HCT116 (cell line): Measurements from ENCODE around the gene ASB3.

Experiments used
- EGR1 ChIP-seq: IDR thresholded peaks from 2 replicates; pipeline ENCODE4 v1.6.1; 2012; ENCODE audit warnings: low read depth
- EZH2 ChIP-seq: fragments of 200-600 bp; sonication (generic); IDR thresholded peaks from 2 replicates; pipeline ENCODE4 v1.6.1; 2017; ENCODE audit warnings: antibody characterized with exemption, mixed run types
- EZH2phosphoT487 ChIP-seq: fragments of 200-600 bp; IDR thresholded peaks from 2 replicates; pipeline ENCODE4 v1.6.1; 2018; ENCODE audit warnings: antibody characterized with exemption, borderline replicate concordance
- POLR2A ChIP-seq: IDR thresholded peaks from 2 replicates; pipeline ENCODE4 v1.7.0; 2011; ENCODE audit warnings: borderline replicate concordance; ENCODE audit not compliant: insufficient read depth, insufficient read length; ENCODE audit errors: extremely low read depth
- POLR2AphosphoS5 ChIP-seq: IDR thresholded peaks from 2 replicates; pipeline ENCODE4 v1.6.1; 2011; ENCODE audit warnings: mild to moderate bottlenecking, low read depth, low read length, moderate library complexity
- RAD21 ChIP-seq: IDR thresholded peaks from 2 replicates; pipeline ENCODE4 v1.6.1; 2012; ENCODE audit warnings: low read depth, mild to moderate bottlenecking
- SP1 ChIP-seq: IDR thresholded peaks from 2 replicates; pipeline ENCODE4 v1.6.1; 2012; ENCODE audit warnings: low read depth
- SRF ChIP-seq: IDR thresholded peaks from 2 replicates; pipeline ENCODE4 v1.6.1; 2012; ENCODE audit warnings: low read depth
- YY1 ChIP-seq: IDR thresholded peaks from 2 replicates; pipeline ENCODE4 v1.6.1; 2011; ENCODE audit warnings: low read length, low read depth, moderate library complexity, mild to moderate bottlenecking; ENCODE audit not compliant: insufficient replicate concordance; ENCODE audit errors: extremely low read depth
- ZNF274 ChIP-seq: fragments of 200-500 bp; sonication (Bioruptor generic); IDR thresholded peaks from 2 replicates; pipeline ENCODE4 v1.6.1; 2014; ENCODE audit warnings: mild to moderate bottlenecking, low read depth, low read length, inconsistent platforms
- TF ChIP-seq, protein P1 (sequence below), 3 experiments: fragments of 200-600 bp in 1 of 3; sonication (generic) in 1 of 3; IDR thresholded peaks in 2 of 3; conservative IDR thresholded peaks in 1 of 3; 2 replicates each; pipeline ENCODE4 v1.5.1; 2012 to 2017; ENCODE audit warnings: low read depth in 2 of 3, low read length in 2 of 3, antibody characterized with exemption in 1 of 3, borderline replicate concordance in 1 of 3, control low read depth in 1 of 3, mild to moderate bottlenecking in 1 of 3, mixed read lengths in 1 of 3, mixed run types in 1 of 3, moderate library complexity in 1 of 3; ENCODE audit not compliant: insufficient read depth in 1 of 3
- TF ChIP-seq, protein P2 (sequence below): IDR thresholded peaks from 2 replicates; pipeline ENCODE4 v1.6.1; 2012
- TF ChIP-seq, protein P3 (sequence below): IDR thresholded peaks from 2 replicates; pipeline ENCODE4 v1.6.1; 2012
- TF ChIP-seq, protein P4 (sequence below): IDR thresholded peaks from 2 replicates; pipeline ENCODE4 v1.6.1; 2012; ENCODE audit warnings: low read depth

DNA sequence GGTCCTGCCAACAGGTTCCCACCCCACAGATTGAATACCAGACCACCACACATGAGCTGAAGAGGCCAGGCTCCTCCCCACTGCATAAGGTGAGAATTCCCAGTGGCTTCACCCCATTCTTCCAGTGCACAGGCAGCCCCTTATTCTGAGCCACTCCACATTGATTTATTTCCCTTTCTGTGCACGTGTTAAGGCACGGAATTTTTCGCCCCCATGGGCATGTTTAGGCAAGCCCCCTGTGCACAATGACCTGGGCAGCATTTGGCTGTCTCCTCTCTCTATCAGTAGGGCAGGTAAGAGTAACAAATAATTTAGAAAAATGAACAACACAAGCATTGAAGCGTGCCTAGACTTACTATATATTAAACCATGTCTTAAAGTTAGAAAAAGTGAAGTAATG is 34.4 kb downstream of the ASB3 start:
- TF ChIP-seq EZH2 (no peak), POLR2AphosphoS5 (no peak), POLR2A (no peak), YY1 (no peak), EGR1 (no peak), ZNF274 (no peak), RAD21 (no peak), SRF (no peak), EZH2phosphoT487 (no peak), SP1 (no peak)
- TF ChIP-seq, protein P1, sequence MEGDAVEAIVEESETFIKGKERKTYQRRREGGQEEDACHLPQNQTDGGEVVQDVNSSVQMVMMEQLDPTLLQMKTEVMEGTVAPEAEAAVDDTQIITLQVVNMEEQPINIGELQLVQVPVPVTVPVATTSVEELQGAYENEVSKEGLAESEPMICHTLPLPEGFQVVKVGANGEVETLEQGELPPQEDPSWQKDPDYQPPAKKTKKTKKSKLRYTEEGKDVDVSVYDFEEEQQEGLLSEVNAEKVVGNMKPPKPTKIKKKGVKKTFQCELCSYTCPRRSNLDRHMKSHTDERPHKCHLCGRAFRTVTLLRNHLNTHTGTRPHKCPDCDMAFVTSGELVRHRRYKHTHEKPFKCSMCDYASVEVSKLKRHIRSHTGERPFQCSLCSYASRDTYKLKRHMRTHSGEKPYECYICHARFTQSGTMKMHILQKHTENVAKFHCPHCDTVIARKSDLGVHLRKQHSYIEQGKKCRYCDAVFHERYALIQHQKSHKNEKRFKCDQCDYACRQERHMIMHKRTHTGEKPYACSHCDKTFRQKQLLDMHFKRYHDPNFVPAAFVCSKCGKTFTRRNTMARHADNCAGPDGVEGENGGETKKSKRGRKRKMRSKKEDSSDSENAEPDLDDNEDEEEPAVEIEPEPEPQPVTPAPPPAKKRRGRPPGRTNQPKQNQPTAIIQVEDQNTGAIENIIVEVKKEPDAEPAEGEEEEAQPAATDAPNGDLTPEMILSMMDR (IDR thresholded peaks at IDR 0.05 in 2 of 3, conservative IDR thresholded peaks at IDR 0.05 in 1 of 3; ENCODE audit: borderline replicate concordance in 1 of 3, insufficient read depth in 1 of 3, low read depth in 2 of 3, low read length in 2 of 3): no peak
- TF ChIP-seq, protein P2, sequence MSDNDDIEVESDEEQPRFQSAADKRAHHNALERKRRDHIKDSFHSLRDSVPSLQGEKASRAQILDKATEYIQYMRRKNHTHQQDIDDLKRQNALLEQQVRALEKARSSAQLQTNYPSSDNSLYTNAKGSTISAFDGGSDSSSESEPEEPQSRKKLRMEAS: no peak
- TF ChIP-seq, protein P3, sequence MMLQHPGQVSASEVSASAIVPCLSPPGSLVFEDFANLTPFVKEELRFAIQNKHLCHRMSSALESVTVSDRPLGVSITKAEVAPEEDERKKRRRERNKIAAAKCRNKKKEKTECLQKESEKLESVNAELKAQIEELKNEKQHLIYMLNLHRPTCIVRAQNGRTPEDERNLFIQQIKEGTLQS: no peak
- TF ChIP-seq, protein P4, sequence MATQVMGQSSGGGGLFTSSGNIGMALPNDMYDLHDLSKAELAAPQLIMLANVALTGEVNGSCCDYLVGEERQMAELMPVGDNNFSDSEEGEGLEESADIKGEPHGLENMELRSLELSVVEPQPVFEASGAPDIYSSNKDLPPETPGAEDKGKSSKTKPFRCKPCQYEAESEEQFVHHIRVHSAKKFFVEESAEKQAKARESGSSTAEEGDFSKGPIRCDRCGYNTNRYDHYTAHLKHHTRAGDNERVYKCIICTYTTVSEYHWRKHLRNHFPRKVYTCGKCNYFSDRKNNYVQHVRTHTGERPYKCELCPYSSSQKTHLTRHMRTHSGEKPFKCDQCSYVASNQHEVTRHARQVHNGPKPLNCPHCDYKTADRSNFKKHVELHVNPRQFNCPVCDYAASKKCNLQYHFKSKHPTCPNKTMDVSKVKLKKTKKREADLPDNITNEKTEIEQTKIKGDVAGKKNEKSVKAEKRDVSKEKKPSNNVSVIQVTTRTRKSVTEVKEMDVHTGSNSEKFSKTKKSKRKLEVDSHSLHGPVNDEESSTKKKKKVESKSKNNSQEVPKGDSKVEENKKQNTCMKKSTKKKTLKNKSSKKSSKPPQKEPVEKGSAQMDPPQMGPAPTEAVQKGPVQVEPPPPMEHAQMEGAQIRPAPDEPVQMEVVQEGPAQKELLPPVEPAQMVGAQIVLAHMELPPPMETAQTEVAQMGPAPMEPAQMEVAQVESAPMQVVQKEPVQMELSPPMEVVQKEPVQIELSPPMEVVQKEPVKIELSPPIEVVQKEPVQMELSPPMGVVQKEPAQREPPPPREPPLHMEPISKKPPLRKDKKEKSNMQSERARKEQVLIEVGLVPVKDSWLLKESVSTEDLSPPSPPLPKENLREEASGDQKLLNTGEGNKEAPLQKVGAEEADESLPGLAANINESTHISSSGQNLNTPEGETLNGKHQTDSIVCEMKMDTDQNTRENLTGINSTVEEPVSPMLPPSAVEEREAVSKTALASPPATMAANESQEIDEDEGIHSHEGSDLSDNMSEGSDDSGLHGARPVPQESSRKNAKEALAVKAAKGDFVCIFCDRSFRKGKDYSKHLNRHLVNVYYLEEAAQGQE: no peak
